H1 (cell line): ENCODE measurements around the gene AKT1. TPM values are rescaled to one million over a fixed set of nuclear protein-coding genes. Genes with fewer than 3 reads are reported as not detected.

Experiments
- CTCF ChIA-PET: fragments of 300-600 bp; sonication (Branson Sonifier 250); formaldehyde crosslinking; loops from one replicate; lab custom pipeline; 2021; ENCODE audit not compliant: partially characterized antibody; lab: Charles Lee
- POLR2A ChIA-PET: fragments of 300-600 bp; sonication (Branson Sonifier 250); formaldehyde crosslinking; loops from one replicate; lab custom pipeline; 2021; ENCODE audit warnings: inconsistent platforms; ENCODE audit not compliant: partially characterized antibody; lab: Charles Lee
- DNase-seq, 2 experiments: peaks; one replicate each; pipeline versions ENCODE4 v3.0.0 to v3.0.0-alpha.2; 2010 to 2022; ENCODE audit warnings: low spot score in 2 of 2, low read depth in 1 of 2, mixed read lengths in 1 of 2
- FAIRE-seq: peaks from 2 replicates; lab custom pipeline; 2011; peaks lifted over from hg19 to GRCh38; lab: Jason Lieb, UNC
- H2AFZ ChIP-seq: 2 replicates; pipeline ENCODE4 v1.8.1; 2012; ENCODE audit warnings: low read length, inconsistent platforms
- H2AK5ac ChIP-seq: 2 replicates; pipeline ENCODE4 v1.6.1; 2013; ENCODE audit warnings: low read depth, low read length
- H2BK120ac ChIP-seq: replicated peaks from 2 replicates; pipeline ENCODE3; 2013; ENCODE audit warnings: low read depth, low read length, inconsistent platforms
- H2BK12ac ChIP-seq: 2 replicates; pipeline ENCODE4 v1.6.1; 2013; ENCODE audit warnings: low read depth, low read length
- H2BK15ac ChIP-seq: 2 replicates; pipeline ENCODE4 v1.6.1; 2013; ENCODE audit warnings: low read length
- H2BK20ac ChIP-seq: 2 replicates; pipeline ENCODE4 v1.6.1; 2013; ENCODE audit warnings: low read length
- H2BK5ac ChIP-seq: 2 replicates; pipeline ENCODE4 v1.6.1; 2013; ENCODE audit warnings: low read depth, low read length
- H3K14ac ChIP-seq: 2 replicates; pipeline ENCODE4 v1.6.1; 2013; ENCODE audit warnings: inconsistent platforms; ENCODE audit not compliant: insufficient read length
- H3K18ac ChIP-seq: 2 replicates; pipeline ENCODE4 v1.6.1; 2013; ENCODE audit warnings: low read length; ENCODE audit errors: extremely low read depth
- H3K23ac ChIP-seq: 2 replicates; pipeline ENCODE4 v1.6.1; 2013; ENCODE audit warnings: inconsistent platforms; ENCODE audit not compliant: insufficient read length
- H3K23me2 ChIP-seq: 2 replicates; pipeline ENCODE4 v1.6.1; 2013; ENCODE audit warnings: low read depth, low read length
- H3K27ac ChIP-seq: 2 replicates; pipeline ENCODE4 v1.6.1; 2011; ENCODE audit warnings: low read depth, low read length, inconsistent platforms
- H3K27me3 ChIP-seq, 4 experiments: replicated peaks in 1 of 4; 1 replicate in 1 of 4; 2 replicates in 3 of 4; pipeline versions ENCODE4 v1.6.1 to v1.8.1; 2011 to 2013; ENCODE audit warnings: low read length in 3 of 4, mild to moderate bottlenecking in 3 of 4, inconsistent platforms in 2 of 4, mixed read lengths in 2 of 4, moderate library complexity in 1 of 4; ENCODE audit not compliant: control insufficient read depth in 3 of 4, insufficient read depth in 3 of 4; ENCODE audit errors: extremely low read depth in 1 of 4
- H3K36me3 ChIP-seq, 4 experiments: 2 replicates each; pipeline versions ENCODE4 v1.6.1 to v1.8.1; 2011 to 2013; ENCODE audit warnings: mild to moderate bottlenecking in 4 of 4, low read length in 3 of 4, moderate library complexity in 2 of 4, control low read depth in 1 of 4, inconsistent platforms in 1 of 4; ENCODE audit not compliant: insufficient read depth in 4 of 4, control insufficient read depth in 2 of 4
- H3K4ac ChIP-seq: replicated peaks from 2 replicates; pipeline ENCODE3; 2013; ENCODE audit warnings: low read length, low read depth, mixed read lengths, inconsistent platforms; ENCODE audit not compliant: insufficient read length
- H3K4me1 ChIP-seq, 4 experiments: replicated peaks in 1 of 4; 1 replicate in 1 of 4; 2 replicates in 3 of 4; pipeline versions ENCODE4 v1.6.1 to v1.8.1; 2011 to 2013; ENCODE audit warnings: low read length in 3 of 4, inconsistent platforms in 2 of 4, mixed read lengths in 1 of 4; ENCODE audit not compliant: insufficient read depth in 4 of 4, control insufficient read depth in 3 of 4
- H3K4me2 ChIP-seq, 2 experiments: 2 replicates each; pipeline versions ENCODE4 v1.6.1 to v1.8.1; 2011 to 2013; ENCODE audit warnings: low read depth in 2 of 2, low read length in 2 of 2, control low read depth in 1 of 2, inconsistent platforms in 1 of 2, mild to moderate bottlenecking in 1 of 2; ENCODE audit not compliant: insufficient read depth in 1 of 2
- H3K4me3 ChIP-seq, 4 experiments: fragments of 200-600, 300-600 bp in 1 of 4; sonication (generic), shearing (Covaris generic), sonication (Bioruptor Twin) in 1 of 4; 2 replicates each; pipeline versions ENCODE4 v1.5.1 to v1.8.1; 2011 to 2016; ENCODE audit warnings: low read length in 4 of 4, low read depth in 3 of 4, control low read depth in 2 of 4, inconsistent platforms in 2 of 4, mild to moderate bottlenecking in 2 of 4, mixed read lengths in 1 of 4, moderate library complexity in 1 of 4; ENCODE audit not compliant: insufficient read depth in 2 of 4; ENCODE audit errors: extremely low read depth in 1 of 4
- H3K56ac ChIP-seq: replicated peaks from 2 replicates; pipeline ENCODE3; 2013; ENCODE audit warnings: low read depth, mild to moderate bottlenecking, mixed read lengths, low read length, inconsistent platforms; ENCODE audit not compliant: insufficient read length
- H3K79me1 ChIP-seq: 2 replicates; pipeline ENCODE4 v1.6.1; 2013; ENCODE audit warnings: low read depth, low read length, control low read depth
- H3K79me2 ChIP-seq, 2 experiments: 2 replicates each; pipeline versions ENCODE4 v1.6.1 to v1.8.1; 2012 to 2013; ENCODE audit warnings: low read length in 2 of 2, mild to moderate bottlenecking in 2 of 2, inconsistent platforms in 1 of 2; ENCODE audit not compliant: insufficient read depth in 2 of 2, control insufficient read depth in 1 of 2
- H3K9ac ChIP-seq, 4 experiments: replicated peaks in 1 of 4; 1 replicate in 1 of 4; 2 replicates in 3 of 4; pipeline versions ENCODE4 v1.6.1 to v1.8.1; 2011 to 2013; ENCODE audit warnings: low read depth in 3 of 4, low read length in 3 of 4, control low read depth in 2 of 4, mild to moderate bottlenecking in 2 of 4, moderate library complexity in 2 of 4, inconsistent platforms in 1 of 4; ENCODE audit errors: extremely low read depth in 1 of 4
- H3K9me3 ChIP-seq, 2 experiments: 2 replicates each; pipeline versions ENCODE4 v1.6.1 to v1.8.1; 2012 to 2013; ENCODE audit warnings: mild to moderate bottlenecking in 2 of 2, moderate library complexity in 2 of 2, control low read depth in 1 of 2, inconsistent platforms in 1 of 2, low read depth in 1 of 2, low read length in 1 of 2, mixed read lengths in 1 of 2; ENCODE audit not compliant: insufficient read depth in 2 of 2
- H4K20me1 ChIP-seq, 2 experiments: replicated peaks in 1 of 2; 2 replicates each; pipeline versions ENCODE3 to v1.8.1; 2011 to 2013; ENCODE audit warnings: inconsistent platforms in 2 of 2, low read length in 2 of 2, mild to moderate bottlenecking in 1 of 2; ENCODE audit not compliant: insufficient read depth in 2 of 2, control insufficient read depth in 1 of 2
- H4K5ac ChIP-seq: 2 replicates; pipeline ENCODE4 v1.6.1; 2013; ENCODE audit warnings: low read length, low read depth, mixed read lengths, inconsistent platforms; ENCODE audit not compliant: insufficient read length
- H4K8ac ChIP-seq: 2 replicates; pipeline ENCODE4 v1.8.0; 2013; ENCODE audit warnings: mild to moderate bottlenecking, moderate library complexity, low read length, inconsistent platforms; ENCODE audit not compliant: insufficient read depth; ENCODE audit errors: extremely low read depth
- H4K91ac ChIP-seq: replicated peaks from 2 replicates; pipeline ENCODE3; 2013; ENCODE audit warnings: low read length, mixed read lengths, inconsistent platforms; ENCODE audit not compliant: insufficient read length
- KDM1A ChIP-seq: fragments of 200-600, 300-600 bp; sonication (generic); IDR thresholded peaks from 2 replicates; pipeline ENCODE4 v1.7.1; 2016; ENCODE audit warnings: mild to moderate bottlenecking, low read length, borderline replicate concordance
- PHF8 ChIP-seq: fragments of 200-600 bp; sonication (generic); conservative IDR thresholded peaks from 2 replicates; pipeline ENCODE4 v1.7.1; 2012; ENCODE audit warnings: low read depth, mild to moderate bottlenecking, inconsistent platforms, low read length, moderate library complexity
- RAD21 ChIP-seq, 2 experiments: IDR thresholded peaks in 1 of 2; conservative IDR thresholded peaks in 1 of 2; 2 replicates each; pipeline ENCODE4 v1.6.1; 2011; ENCODE audit warnings: low read depth in 2 of 2, low read length in 2 of 2, improper control_type of control experiment in 1 of 2, inconsistent platforms in 1 of 2, mild to moderate bottlenecking in 1 of 2, moderate library complexity in 1 of 2
- WGBS, 2 experiments: shearing (Covaris generic) in 1 of 2; methylation state at CpG; one replicate each; pipeline versions ENCODE4 v1.1.6 to v1.1.7; 2013 to 2015; ENCODE audit warnings: low lambda C conversion rate in 2 of 2, mixed read lengths in 2 of 2, inconsistent platforms in 1 of 2, low coverage in 1 of 2, missing lambda C conversion rate in 1 of 2; ENCODE audit not compliant: insufficient replicate concordance in 2 of 2, insufficient coverage in 1 of 2, insufficient read length in 1 of 2; ENCODE audit errors: extremely low coverage in 1 of 2, missing lambda C conversion rate in 1 of 2; 5-methylcytosine and 5-hydroxymethylcytosine counted together
- polyA plus RNA-seq, 7 experiments: library from polyadenylated mRNA; depleted of rRNA in 3 of 7; stranded (reverse) in 5 of 7; unstranded in 2 of 7; fragments of >200 nt in 5 of 7; fragments of 200-250 nt in 2 of 7; gene quantifications; 1 replicate in 5 of 7; 2 replicates in 1 of 7; 4 replicates in 1 of 7; pipeline versions ENCODE4 v1.2.1 to v1.2.3, GENCODE V29; 2011 to 2013; ENCODE audit warnings: missing spikeins in 2 of 7, mixed read lengths in 2 of 7
- total RNA-seq: library from RNA; stranded (reverse); fragmentation: NEBNext Ultra II Directional; extraction: Animal tissue kit (Norgen Biotek cat#: 25700); gene quantifications from 2 replicates; pipeline ENCODE4 v1.2.1, GENCODE V29; 2021
- TF ChIP-seq, protein P1 (sequence below): IDR thresholded peaks from 2 replicates; pipeline ENCODE4 v1.6.1; 2011; ENCODE audit warnings: low read length, improper control_type of control experiment
- TF ChIP-seq, protein P2 (sequence below), 3 experiments: IDR thresholded peaks; 1 replicate in 2 of 3; 2 replicates in 1 of 3; pipeline versions ENCODE4 v1.5.1 to v1.6.1; 2011; ENCODE audit warnings: low read length in 3 of 3, mild to moderate bottlenecking in 3 of 3, inconsistent platforms in 2 of 3, low read depth in 1 of 3, moderate library complexity in 1 of 3; ENCODE audit not compliant: insufficient read depth in 1 of 3; ENCODE audit errors: control extremely low read depth in 1 of 3

The AKT1 gene
- total and polyA plus RNA-seq, 2 of the 8 experiments (the other 6 are each of a cell fraction or from before 2014, with no cell fraction given): 68.1 to 71.5 TPM

DNA sequence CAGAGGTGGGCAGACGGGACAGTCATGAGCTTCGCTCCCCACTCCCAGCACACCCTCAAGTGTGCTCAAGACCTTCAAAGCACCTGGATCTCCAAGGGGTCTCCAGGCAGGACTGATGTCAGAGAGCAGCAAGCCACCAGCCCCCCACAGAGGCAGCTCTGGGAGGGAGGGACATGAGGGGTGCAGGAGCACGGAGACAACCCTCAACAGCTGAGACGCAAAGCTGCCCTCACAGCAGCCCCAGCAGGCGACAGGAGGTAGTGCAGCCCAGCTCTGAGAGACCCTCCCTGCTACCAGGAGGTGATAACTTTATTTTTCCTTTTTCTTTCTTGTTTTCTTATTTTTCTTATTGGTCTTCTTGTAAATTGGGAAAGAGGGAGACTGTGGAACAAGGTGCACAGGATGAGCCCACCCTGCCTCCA, 24.7 kb downstream of the AKT1 start:
- TF ChIP-seq, protein P1, sequence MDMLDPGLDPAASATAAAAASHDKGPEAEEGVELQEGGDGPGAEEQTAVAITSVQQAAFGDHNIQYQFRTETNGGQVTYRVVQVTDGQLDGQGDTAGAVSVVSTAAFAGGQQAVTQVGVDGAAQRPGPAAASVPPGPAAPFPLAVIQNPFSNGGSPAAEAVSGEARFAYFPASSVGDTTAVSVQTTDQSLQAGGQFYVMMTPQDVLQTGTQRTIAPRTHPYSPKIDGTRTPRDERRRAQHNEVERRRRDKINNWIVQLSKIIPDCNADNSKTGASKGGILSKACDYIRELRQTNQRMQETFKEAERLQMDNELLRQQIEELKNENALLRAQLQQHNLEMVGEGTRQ: no peak
- TF ChIP-seq, protein P2, sequence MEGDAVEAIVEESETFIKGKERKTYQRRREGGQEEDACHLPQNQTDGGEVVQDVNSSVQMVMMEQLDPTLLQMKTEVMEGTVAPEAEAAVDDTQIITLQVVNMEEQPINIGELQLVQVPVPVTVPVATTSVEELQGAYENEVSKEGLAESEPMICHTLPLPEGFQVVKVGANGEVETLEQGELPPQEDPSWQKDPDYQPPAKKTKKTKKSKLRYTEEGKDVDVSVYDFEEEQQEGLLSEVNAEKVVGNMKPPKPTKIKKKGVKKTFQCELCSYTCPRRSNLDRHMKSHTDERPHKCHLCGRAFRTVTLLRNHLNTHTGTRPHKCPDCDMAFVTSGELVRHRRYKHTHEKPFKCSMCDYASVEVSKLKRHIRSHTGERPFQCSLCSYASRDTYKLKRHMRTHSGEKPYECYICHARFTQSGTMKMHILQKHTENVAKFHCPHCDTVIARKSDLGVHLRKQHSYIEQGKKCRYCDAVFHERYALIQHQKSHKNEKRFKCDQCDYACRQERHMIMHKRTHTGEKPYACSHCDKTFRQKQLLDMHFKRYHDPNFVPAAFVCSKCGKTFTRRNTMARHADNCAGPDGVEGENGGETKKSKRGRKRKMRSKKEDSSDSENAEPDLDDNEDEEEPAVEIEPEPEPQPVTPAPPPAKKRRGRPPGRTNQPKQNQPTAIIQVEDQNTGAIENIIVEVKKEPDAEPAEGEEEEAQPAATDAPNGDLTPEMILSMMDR (IDR thresholded peaks at IDR 0.05; ENCODE audit: control extremely low read depth in 1 of 3, insufficient read depth in 1 of 3, low read depth in 1 of 3, low read length in 3 of 3): peak in 2 of 3 experiments; percentile 23 to 77; a peak in 2 of 4 replicates
- TF ChIP-seq RAD21 (IDR thresholded peaks at IDR 0.05 in 1 of 2, conservative IDR thresholded peaks at IDR 0.05 in 1 of 2; ENCODE audit: low read depth in 2 of 2, low read length in 2 of 2): no peak
- peak; percentile 55; the same call in 1 of the 2 replicates for TF ChIP-seq KDM1A
- no peak for TF ChIP-seq PHF8
- Histone ChIP-seq H4K8ac (no peak overlapping the region), H2BK15ac (no peak overlapping the region), H4K20me1 (peaks cover 7 to 25% of the 10 kb centered on the region in 2 experiments), H3K18ac (no peak overlapping the region), H3K9me3 (peaks cover 11 to 17% of the 10 kb centered on the region in 2 experiments; a peak in 2 of 4 replicates), H4K91ac (no peak overlapping the region), H3K56ac (no peak overlapping the region), H3K27me3 (no peaks in the 10 kb centered on the region), H3K36me3 (peaks cover 0 to 24% (median 12%) of the 10 kb centered on the region in 4 experiments; a peak in 7 of 8 replicates), H2BK5ac (no peak overlapping the region), H3K79me1 (no peaks in the 10 kb centered on the region), H2AFZ (no peak overlapping the region), H3K4me1 (peaks cover 0 to 11% (median 8%) of the 10 kb centered on the region in 4 experiments; a peak in 6 of 7 replicates), H3K23me2 (no peaks in the 10 kb centered on the region), H4K5ac (no peak overlapping the region), H3K27ac (no peak overlapping the region), H3K14ac (no peak overlapping the region), H2BK12ac (no peak overlapping the region), H3K23ac (no peak overlapping the region), H2BK120ac (no peak overlapping the region), H2BK20ac (no peak overlapping the region), H3K4ac (no peak overlapping the region), H3K4me3 (no peak overlapping the region), H2AK5ac (no peak overlapping the region), H3K79me2 (no peaks in the 10 kb centered on the region), H3K9ac (no peak overlapping the region), H3K4me2 (no peak overlapping the region)
- no peak for DNase-seq
- no peak for FAIRE-seq
- ChIA-PET CTCF (interaction anchor here (0.6 to 7.8 kb wide), 31 partner anchors 9 to 502 kb away, joined by 3 to 110 read pairs (median 5); partner anchors contain the start of gene AKT1), POLR2A (interaction anchor here (0.9 to 3.5 kb wide), 3 partner anchors 18 to 30 kb away, joined by 4 to 10 read pairs (median 9); partner anchors contain the start of genes SIVA1 and ZBTB42)
- 93% methylated on average over 4 of the region's 5 CpGs; no CpG with 5 or more reads in 1 of the 2 experiments for WGBS, 2 experiments
